Activated T-helper 2 cell treated with anti-CD3 and anti-CD28 coated beads, Interferon-gamma antibody, Interleukin-2, Interleukin-4, amounts not matched to agents 10 μg/mL and 5 μg/mL and 100 μg/mL, durations not matched to agents 14 hours and 24 hours and 36 hours (primary cell): ENCODE results near the gene MAP2K5. TPM values are rescaled to one million over a fixed set of nuclear protein-coding genes. Genes with fewer than 3 reads are reported as not detected.

Source experiments
- DNase-seq: peaks from one replicate; pipeline ENCODE4 v3.0.0; 2021; ENCODE audit warnings: low spot score
- H3K27ac Mint-ChIP-seq: one replicate; pipeline ENCODE4 v1.8.0; 2021; ENCODE audit warnings: mixed read lengths
- H3K27me3 Mint-ChIP-seq: one replicate; pipeline ENCODE4 v1.8.0; 2021; ENCODE audit warnings: low read depth, mixed read lengths
- H3K36me3 Mint-ChIP-seq: one replicate; pipeline ENCODE4 v1.8.0; 2021; ENCODE audit warnings: low read depth, mixed read lengths
- H3K4me1 Mint-ChIP-seq: one replicate; pipeline ENCODE4 v1.8.0; 2021; ENCODE audit warnings: low read depth, mixed read lengths
- H3K4me3 Mint-ChIP-seq: one replicate; pipeline ENCODE4 v1.8.0; 2021; ENCODE audit warnings: low read depth, mild to moderate bottlenecking, moderate library complexity, mixed read lengths
- H3K9me3 Mint-ChIP-seq: one replicate; pipeline ENCODE4 v1.8.0; 2021; ENCODE audit warnings: mixed read lengths
- intact Hi-C: fragments of 100-400 bp; cut with micrococcal nuclease; formaldehyde crosslinking; loops from one replicate; pipeline ENCODE4 v1.15.1; 2023
- total RNA-seq: library from RNA; stranded (reverse); gene quantifications from 2 replicates; pipeline ENCODE4 v1.2.3, GENCODE V29; 2022

MAP2K5 gene
- total RNA-seq, 1 donor from 2014 or later: 25.9 TPM

DNA sequence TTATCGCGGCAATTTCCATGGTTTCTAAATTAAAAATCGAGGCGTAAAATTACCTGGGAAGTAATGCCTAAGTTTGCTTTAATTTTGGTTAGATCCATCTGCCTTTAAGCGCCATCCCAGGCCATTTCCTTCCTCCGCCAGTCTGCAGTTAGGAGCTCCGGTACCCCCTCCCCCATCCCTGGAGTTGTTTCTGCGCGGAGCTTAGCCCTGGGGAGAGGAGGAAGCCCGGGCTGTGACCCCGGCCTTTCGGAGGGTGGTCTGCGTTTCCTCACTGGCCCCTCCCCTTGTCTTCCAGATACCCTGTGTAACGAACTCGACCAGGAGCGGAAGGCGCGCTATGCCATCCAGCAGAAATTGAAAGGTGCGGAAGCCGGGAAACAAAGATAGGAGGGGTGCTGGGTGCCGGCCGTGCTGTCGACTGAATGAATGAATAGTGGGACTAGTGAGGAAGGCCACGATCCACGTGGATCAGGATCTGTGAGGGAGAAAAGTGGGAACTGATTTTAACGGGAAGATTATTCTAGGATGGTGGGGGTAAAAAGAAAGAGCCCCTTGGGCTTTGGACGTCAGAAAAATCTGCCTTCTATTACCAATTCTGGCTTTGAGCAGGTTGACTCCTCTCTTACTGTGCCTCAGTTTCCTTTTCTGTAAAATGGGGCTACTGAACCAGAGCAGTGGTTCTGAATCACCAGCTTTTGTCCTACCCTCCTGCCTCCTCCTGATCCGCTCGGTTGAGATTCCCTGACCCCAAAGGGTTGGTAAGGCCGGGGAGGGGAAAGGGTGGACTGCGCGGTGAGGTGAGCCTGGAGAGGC lies 290.6 kb downstream of the MAP2K5 start:
- H3K9me3 Mint-ChIP-seq: no peaks in the 10 kb centered on the region
- peak overlapping the region; percentile 20 for H3K4me3 Mint-ChIP-seq
- peaks cover 82% of the 10 kb centered on the region for H3K27me3 Mint-ChIP-seq
- H3K27ac Mint-ChIP-seq: no peak overlapping the region
- peaks cover 18% of the 10 kb centered on the region for H3K4me1 Mint-ChIP-seq
- intact Hi-C loops: loop anchor here (10.0 kb wide), 1 partner anchor 528 kb away; no protein-coding TSS in a partner anchor
- no peaks in the 10 kb centered on the region for H3K36me3 Mint-ChIP-seq
- no peak for DNase-seq

DNA sequence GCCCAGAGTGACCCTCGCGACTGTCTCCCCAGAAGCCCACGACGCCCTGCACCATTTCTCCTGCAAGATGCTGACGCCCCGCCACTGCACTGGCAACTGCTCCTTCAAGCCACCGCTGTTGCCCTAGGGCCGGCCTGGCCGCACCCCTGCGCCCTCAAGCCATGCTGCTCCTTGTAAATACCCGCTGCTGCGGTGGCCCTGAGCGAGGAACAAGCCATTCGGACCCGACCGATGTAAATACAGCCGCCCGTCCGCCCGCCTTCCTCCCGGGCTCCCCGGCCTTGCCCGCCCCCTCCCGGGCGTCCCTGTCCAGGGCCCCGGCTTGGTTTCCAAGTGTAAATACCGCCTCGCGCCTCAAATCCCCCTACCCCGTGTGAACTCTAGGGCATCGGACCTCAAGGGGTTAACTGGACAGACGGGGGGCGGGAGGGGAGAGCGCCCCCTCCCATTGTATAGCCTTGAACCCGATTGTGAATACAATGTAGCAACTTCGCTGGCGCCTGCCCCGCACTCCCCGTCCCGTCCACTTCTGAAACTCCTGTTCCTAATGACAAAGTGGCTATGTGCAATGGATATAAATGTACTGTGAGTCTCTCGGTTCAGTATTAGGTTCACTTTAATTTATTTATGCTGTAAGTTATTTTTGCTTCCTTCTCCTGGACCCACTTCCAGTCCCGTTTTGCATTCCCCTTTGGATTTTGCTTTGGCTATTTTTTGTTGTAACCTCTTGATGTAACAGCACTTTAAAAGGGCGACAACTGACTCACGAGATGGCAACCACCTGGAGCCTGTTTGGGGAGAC lies 291.4 kb downstream of the MAP2K5 start:
- H3K9me3 Mint-ChIP-seq: no peaks in the 10 kb centered on the region
- peaks cover 80% of the 10 kb centered on the region for H3K27me3 Mint-ChIP-seq
- no peak for DNase-seq
- peaks cover 19% of the 10 kb centered on the region for H3K4me1 Mint-ChIP-seq
- no peak overlapping the region for H3K27ac Mint-ChIP-seq
- intact Hi-C loops: loop anchor here (10.0 kb wide), 1 partner anchor 529 kb away; no protein-coding TSS in a partner anchor
- no peaks in the 10 kb centered on the region for H3K36me3 Mint-ChIP-seq
- H3K4me3 Mint-ChIP-seq: peak overlapping the region; percentile 33

GRCh38 chr15:67834581-67835296 lies 292.2 kb downstream of the MAP2K5 start:
- Mint-ChIP-seq H3K36me3 (no peaks in the 10 kb centered on the region), H3K27ac (no peak overlapping the region), H3K27me3 (peaks cover 77% of the 10 kb centered on the region), H3K9me3 (no peaks in the 10 kb centered on the region), H3K4me1 (peaks cover 24% of the 10 kb centered on the region), H3K4me3 (peak overlapping the region; percentile 52)
- intact Hi-C loops: loop anchor here (5.0 to 10.0 kb wide), 3 partner anchors 332 to 887 kb away; no protein-coding TSS in a partner anchor
- no peak for DNase-seq

DNA sequence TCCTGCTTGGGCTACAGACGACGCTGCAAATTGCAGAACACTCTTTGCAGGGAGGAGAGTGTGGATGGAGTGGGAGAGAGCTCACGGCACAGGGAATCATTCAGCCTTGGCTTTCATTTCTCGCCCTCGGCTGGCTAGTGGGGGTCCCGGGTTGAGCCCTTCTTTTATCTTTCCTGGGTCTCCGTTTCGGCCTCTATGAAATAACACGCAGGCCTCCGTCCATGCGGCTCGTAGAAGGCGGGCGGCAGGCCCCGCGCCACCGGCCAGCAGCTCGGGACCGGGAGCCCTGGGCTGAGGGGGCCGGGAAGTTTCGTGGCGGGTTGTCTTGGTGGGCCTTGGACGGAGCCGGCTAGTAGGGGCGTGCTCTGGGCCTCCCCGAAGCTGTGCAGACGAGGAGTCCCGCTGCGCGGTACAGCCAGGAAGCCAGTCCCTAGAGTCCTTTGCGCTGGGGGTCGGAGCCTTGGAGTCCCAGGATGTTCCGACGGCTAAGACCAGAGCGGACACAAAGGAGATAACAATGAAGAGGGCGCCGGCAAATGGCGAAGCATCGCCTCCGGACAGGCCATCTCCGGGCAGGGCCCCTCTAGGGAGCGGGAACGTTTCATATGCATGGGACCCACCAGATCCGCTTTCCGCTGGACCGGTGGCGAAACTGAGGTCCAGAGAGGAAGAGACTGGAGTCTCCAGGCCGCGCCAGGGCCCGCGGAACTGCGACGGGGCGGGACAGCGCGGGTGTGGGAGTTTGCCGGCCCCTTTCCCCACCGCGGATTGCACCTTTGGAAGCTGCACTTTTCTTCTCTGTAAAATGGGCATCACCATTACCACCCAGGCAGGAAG lies 293.0 kb downstream of the MAP2K5 start:
- no peaks in the 10 kb centered on the region for H3K36me3 Mint-ChIP-seq
- intact Hi-C loops: loop anchor here (1.0 to 10.0 kb wide), 4 partner anchors 333 to 888 kb away; no protein-coding TSS in a partner anchor
- H3K27ac Mint-ChIP-seq: no peak overlapping the region
- H3K4me1 Mint-ChIP-seq: peaks cover 26% of the 10 kb centered on the region
- peak overlapping the region; percentile 52 for H3K4me3 Mint-ChIP-seq
- H3K9me3 Mint-ChIP-seq: no peaks in the 10 kb centered on the region
- H3K27me3 Mint-ChIP-seq: peaks cover 70% of the 10 kb centered on the region
- DNase-seq: no peak

DNA sequence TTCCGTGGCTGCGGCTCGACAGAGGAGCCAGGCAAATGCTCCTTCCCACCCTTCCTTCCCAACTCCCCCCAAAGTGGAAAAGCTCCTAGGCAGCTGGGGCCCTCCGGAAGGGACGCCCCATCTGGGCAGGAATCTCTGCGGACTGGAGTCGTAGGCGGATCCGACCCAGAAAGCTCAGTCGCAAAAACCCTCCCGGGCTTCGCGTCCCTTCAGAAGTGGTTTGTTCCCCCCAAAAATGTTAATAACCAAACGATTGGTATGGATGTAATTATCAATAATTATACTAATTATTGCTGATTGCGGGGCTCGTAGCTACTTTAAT lies 293.6 kb downstream of the MAP2K5 start:
- intact Hi-C loops: loop anchor here (1.0 to 10.0 kb wide), 4 partner anchors 334 to 889 kb away; no protein-coding TSS in a partner anchor
- Mint-ChIP-seq H3K36me3 (no peaks in the 10 kb centered on the region), H3K27ac (no peak overlapping the region), H3K4me3 (peak overlapping the region; percentile 51), H3K4me1 (peaks cover 29% of the 10 kb centered on the region), H3K9me3 (no peaks in the 10 kb centered on the region), H3K27me3 (peaks cover 66% of the 10 kb centered on the region)
- DNase-seq: no peak

DNA sequence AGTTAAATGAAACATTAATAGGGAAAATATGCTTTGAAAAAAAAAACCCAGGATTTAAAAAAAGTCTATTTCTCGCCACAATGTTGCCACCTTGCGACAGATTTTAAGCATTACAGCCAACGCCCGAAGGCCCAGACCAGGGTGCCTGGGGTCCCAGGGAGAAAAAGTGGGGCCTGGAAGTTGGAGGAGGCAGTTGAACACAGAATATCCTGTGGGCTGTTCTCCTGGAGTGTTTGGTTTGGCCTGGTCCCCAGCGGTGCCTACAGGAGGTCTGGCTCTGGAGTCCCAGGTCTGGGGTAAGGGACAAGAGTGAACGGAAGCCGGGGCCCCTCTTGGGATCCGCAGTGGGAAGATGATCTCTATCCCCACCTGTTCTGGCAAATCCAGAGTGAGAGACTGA lies 294.0 kb downstream of the MAP2K5 start:
- Mint-ChIP-seq H3K4me1 (peaks cover 33% of the 10 kb centered on the region), H3K27me3 (peaks cover 62% of the 10 kb centered on the region)

DNA sequence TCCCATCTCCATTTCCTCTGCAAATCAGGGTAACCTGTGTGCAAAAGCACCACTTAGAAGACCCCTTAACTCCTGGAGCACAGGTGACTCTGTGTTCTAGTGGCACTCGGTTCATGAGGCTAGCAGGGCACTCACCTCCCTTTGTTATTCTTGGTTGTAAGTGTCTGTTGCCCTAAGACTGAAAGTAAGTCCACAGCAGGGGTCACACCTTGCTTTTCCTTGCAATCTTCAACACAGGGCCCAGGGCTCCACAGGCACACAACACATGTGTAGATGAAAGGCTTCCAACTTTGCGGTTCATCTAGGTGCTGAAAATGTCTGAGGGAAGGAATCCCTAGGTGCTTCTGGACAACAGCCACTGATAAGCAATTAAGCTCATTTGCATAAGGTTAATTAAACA lies 294.5 kb downstream of the MAP2K5 start:
- Mint-ChIP-seq H3K4me1 (peaks cover 34% of the 10 kb centered on the region), H3K9me3 (no peaks in the 10 kb centered on the region), H3K27me3 (peaks cover 59% of the 10 kb centered on the region), H3K27ac (no peak overlapping the region), H3K4me3 (no peak overlapping the region), H3K36me3 (no peaks in the 10 kb centered on the region)
- DNase-seq: no peak
- intact Hi-C loops: loop anchor here (1.0 to 10.0 kb wide), 4 partner anchors 335 to 890 kb away; no protein-coding TSS in a partner anchor

More for the DNA sequence above, 294.0 kb downstream of the MAP2K5 start:
- Mint-ChIP-seq H3K36me3 (no peaks in the 10 kb centered on the region), H3K27ac (no peak overlapping the region), H3K9me3 (no peaks in the 10 kb centered on the region), H3K4me3 (no peak overlapping the region)
- intact Hi-C loops: loop anchor here (1.0 to 10.0 kb wide), 4 partner anchors 334 to 889 kb away; no protein-coding TSS in a partner anchor
- no peak for DNase-seq

- Mint-ChIP-seq H3K36me3 (no peaks in the 10 kb centered on the region), H3K9me3 (no peaks in the 10 kb centered on the region), H3K4me3 (peak overlapping the region; percentile 4), H3K27ac (no peak overlapping the region), H3K27me3 (peaks cover 45% of the 10 kb centered on the region), H3K4me1 (peaks cover 30% of the 10 kb centered on the region)
- DNase-seq: no peak
- intact Hi-C loops: loop anchor here (5.0 to 10.0 kb wide), 3 partner anchors 337 to 892 kb away; no protein-coding TSS in a partner anchor
Observed at GRCh38 chr15:67838789-67839332, 296.4 kb downstream of the MAP2K5 start.

- Mint-ChIP-seq H3K27ac (peak overlapping the region; percentile 93), H3K4me1 (peaks cover 26% of the 10 kb centered on the region), H3K27me3 (peaks cover 39% of the 10 kb centered on the region), H3K4me3 (peak overlapping the region; percentile 86), H3K36me3 (no peaks in the 10 kb centered on the region), H3K9me3 (no peaks in the 10 kb centered on the region)
- DNase-seq: peak; percentile 40
- intact Hi-C loops: loop anchor here (5.0 to 10.0 kb wide), 3 partner anchors 337 to 892 kb away; no protein-coding TSS in a partner anchor
Observed at GRCh38 chr15:67839499-67839928, 297.0 kb downstream of the MAP2K5 start.

DNA sequence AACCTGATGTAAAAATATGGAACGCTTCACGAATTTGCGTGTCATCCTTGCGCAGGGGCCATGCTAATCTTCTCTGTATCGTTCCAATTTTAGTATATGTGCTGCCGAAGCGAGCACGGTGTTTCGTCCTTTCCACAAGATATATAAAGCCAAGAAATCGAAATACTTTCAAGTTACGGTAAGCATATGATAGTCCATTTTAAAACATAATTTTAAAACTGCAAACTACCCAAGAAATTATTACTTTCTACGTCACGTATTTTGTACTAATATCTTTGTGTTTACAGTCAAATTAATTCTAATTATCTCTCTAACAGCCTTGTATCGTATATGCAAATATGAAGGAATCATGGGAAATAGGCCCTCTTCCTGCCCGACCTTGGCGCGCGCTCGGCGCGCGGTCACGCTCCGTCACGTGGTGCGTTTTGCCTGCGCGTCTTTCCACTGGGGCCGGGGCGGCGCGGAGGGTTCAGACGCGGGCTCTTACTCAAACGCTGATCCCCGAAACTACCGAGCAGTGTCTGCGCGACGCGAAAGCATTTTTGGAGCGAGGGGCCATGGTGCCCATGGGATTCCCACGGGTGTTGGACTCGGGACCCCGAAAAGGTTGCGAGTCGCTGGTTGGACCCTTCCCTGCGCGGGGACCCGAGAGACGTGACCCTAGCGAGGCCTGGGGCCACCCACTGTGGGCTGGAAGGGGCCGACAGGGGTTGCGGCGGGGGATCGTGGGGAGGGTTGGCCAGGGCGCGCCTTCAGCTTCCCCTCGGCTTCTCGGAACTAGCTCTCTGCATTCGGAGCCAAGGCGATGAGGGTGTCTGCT lies 297.6 kb downstream of the MAP2K5 start, which contains the start of gene RNU6-1:
TSS of gene RNU6-1 (minus strand) at position 117 of the 820 bp plus-strand sequence.
- Mint-ChIP-seq H3K36me3 (no peaks in the 10 kb centered on the region), H3K4me3 (peak within 1 kb of the TSS; percentile 86), H3K9me3 (no peaks in the 10 kb centered on the region), H3K27ac (peak within 1 kb of the TSS; percentile 93), H3K4me1 (peaks cover 25% of the 10 kb centered on the region), H3K27me3 (peaks cover 35% of the 10 kb centered on the region)
- intact Hi-C loops: loop anchor here (2.0 to 10.0 kb wide), 7 partner anchors 318 to 1138 kb away; partner anchors contain the start of genes C15orf61, FEM1B, SMAD3 and SMAD6
- peak; percentile 92 for DNase-seq
